Right kidney (tissue), 1 donor: ENCODE measurements around the gene CDKN1A.
"Not testable (repeated sequence)": the region's sequence is repeated elsewhere in the genome, so short reads cannot be mapped to it uniquely, and the experiment has no call there.

Experiments used
- DNase-seq: peaks from one replicate; pipeline ENCODE4 v3.0.0-alpha.2; 2016

Gene CDKN1A

GRCh38 chr6:36695414-36695813 is 16.9 kb downstream of the CDKN1A start:
- DNase-seq: no peak

- no peak for DNase-seq
These were observed 19.0 kb downstream of the CDKN1A start, which contains the start of gene RAB44 for GRCh38 chr6:36697481-36697903. TSS of gene RAB44 (plus strand) at chr6:36697826. CDS start at chr6:36704236, 6,410 bp downstream.

GRCh38 chr6:36698196-36698595 is 19.7 kb downstream of the CDKN1A start:
- no peak for DNase-seq

GRCh38 chr6:36698871-36699271 is 20.4 kb downstream of the CDKN1A start:
- no peak for DNase-seq

- no peak for DNase-seq
These were observed 20.8 kb downstream of the CDKN1A start for GRCh38 chr6:36699348-36699747.

- no peak for DNase-seq
These were observed 21.7 kb downstream of the CDKN1A start for GRCh38 chr6:36700071-36700812.

GRCh38 chr6:36700831-36701230 is 22.3 kb downstream of the CDKN1A start:
- no peak for DNase-seq

- DNase-seq: no peak
These were observed 23.0 kb downstream of the CDKN1A start for GRCh38 chr6:36701401-36701991.

- DNase-seq: no peak
These were observed 24.1 kb downstream of the CDKN1A start for GRCh38 chr6:36702656-36703055.

GRCh38 chr6:36703081-36703606 is 24.6 kb downstream of the CDKN1A start:
- no peak for DNase-seq

GRCh38 chr6:36703982-36704381 is 25.5 kb downstream of the CDKN1A start:
- DNase-seq: no peak

GRCh38 chr6:36704961-36705577 is 26.6 kb downstream of the CDKN1A start:
- DNase-seq: not testable (repeated sequence)

GRCh38 chr6:36706339-36706738 is 27.8 kb downstream of the CDKN1A start:
- no peak for DNase-seq

- no peak for DNase-seq
These were observed 34.3 kb downstream of the CDKN1A start for GRCh38 chr6:36712816-36713215.

GRCh38 chr6:36713846-36714245 is 35.3 kb downstream of the CDKN1A start:
- DNase-seq: no peak

GRCh38 chr6:36714511-36714910 is 36.0 kb downstream of the CDKN1A start:
- no peak for DNase-seq

GRCh38 chr6:36715469-36715868 is 37.0 kb downstream of the CDKN1A start:
- no peak for DNase-seq

GRCh38 chr6:36716476-36717093 is 38.1 kb downstream of the CDKN1A start:
- DNase-seq: no peak

GRCh38 chr6:36717231-36717825 is 38.8 kb downstream of the CDKN1A start:
- no peak for DNase-seq

GRCh38 chr6:36717871-36718540 is 39.5 kb downstream of the CDKN1A start:
- no peak for DNase-seq

- DNase-seq: no peak
These were observed 40.0 kb downstream of the CDKN1A start for GRCh38 chr6:36718560-36718959.

GRCh38 chr6:36719126-36719525 is 40.6 kb downstream of the CDKN1A start:
- DNase-seq: no peak
